ENCODE measurements around the gene PIAS1. TPM values are rescaled to one million over a fixed set of nuclear protein-coding genes. Genes with fewer than 3 reads are reported as not detected.

The PIAS1 gene
- total and polyA plus RNA-seq, 9 of the 15 experiments (the other 6 are each of a cell fraction or from before 2014, with no cell fraction given) = 18.0 to 59.1 (median 28.5) TPM

GRCh38 chr15:68218331-68218730, 164.2 kb downstream of the PIAS1 start:
- ChIA-PET POLR2A (interaction anchor here (0.6 to 3.5 kb wide), 5 partner anchors 9 to 500 kb away, joined by 3 to 18 read pairs (median 4); partner anchors contain the start of gene CLN6), CTCF (ENCODE audit: low intra/inter-chr PET ratio) (no interaction called here)
- no peak for FAIRE-seq

More at GRCh38 chr15:68218331-68218730, 164.2 kb downstream of the PIAS1 start:
- 94% methylated on average over 8 of the region's 8 CpGs for whole genome bisulfite sequencing (ENCODE audit: insufficient coverage, low coverage, missing lambda C conversion rate)
- Histone ChIP-seq H2AFZ (ENCODE audit: low read depth, low read length) (no peak overlapping the region), H3K9me3 (replicated peaks; ENCODE audit: control insufficient read depth, insufficient read depth, low read depth, low read length) (no peaks in the 10 kb centered on the region), H3K4me2 (ENCODE audit: insufficient read depth, low read length) (no peak overlapping the region), H3K4me3 (no peak overlapping the region), H3K27me3 (ENCODE audit: control insufficient read depth in 2 of 2, insufficient read depth in 2 of 2, low read length in 2 of 2) (no peaks in the 10 kb centered on the region), H3K9me1 (ENCODE audit: control insufficient read depth, insufficient read depth, low read length) (peaks cover 14% of the 10 kb centered on the region), H3K36me3 (ENCODE audit: control insufficient read depth, insufficient read depth, low read length) (peaks cover 75% of the 10 kb centered on the region), H3K4me1 (replicated peaks in 1 of 2; ENCODE audit: control insufficient read depth in 2 of 2, insufficient read depth in 2 of 2, low read length in 2 of 2) (peaks cover 4 to 13% of the 10 kb centered on the region in 2 experiments; a peak in 4 of 5 replicates), H4K20me1 (replicated peaks; ENCODE audit: control insufficient read depth, insufficient read depth, low read length) (peaks cover 9% of the 10 kb centered on the region), H3K79me2 (ENCODE audit: control insufficient read depth, insufficient read depth, low read length) (peaks cover 68% of the 10 kb centered on the region), H3K27ac (ENCODE audit: extremely low read depth, low read depth, low read length) (no peak overlapping the region), H3K9ac (ENCODE audit: insufficient read depth in 1 of 2, low read depth in 2 of 2, low read length in 2 of 2) (no peak overlapping the region)
- no peak for TF ChIP-seq KDM5B (IDR thresholded peaks at IDR 0.05; ENCODE audit: insufficient replicate concordance, low read depth, low read length)
- TF ChIP-seq STAT5A (IDR thresholded peaks at IDR 0.05; ENCODE audit: borderline replicate concordance, low read length) = no peak
- no peak for TF ChIP-seq RBFOX2 (IDR thresholded peaks at IDR 0.05; ENCODE audit: low read depth, low read length)
- no peak for TF ChIP-seq PTBP1 (IDR thresholded peaks at IDR 0.05; ENCODE audit: low read depth, low read length)
- no peak for TF ChIP-seq PHTF2 (CRISPR knock-in tag; IDR thresholded peaks at IDR 0.05)
- TF ChIP-seq ZNF75A (CRISPR knock-in tag; IDR thresholded peaks at IDR 0.05) = no peak
- no peak for TF ChIP-seq ZFP91 (CRISPR knock-in tag; IDR thresholded peaks at IDR 0.05)
- no peak for TF ChIP-seq TFAM (CRISPR knock-in tag; conservative IDR thresholded peaks at IDR 0.05)
- no peak for TF ChIP-seq XRCC5 (IDR thresholded peaks at IDR 0.05; ENCODE audit: low read depth, low read length)
- TF ChIP-seq SRSF3 (IDR thresholded peaks at IDR 0.05; ENCODE audit: insufficient read depth, low read length) = no peak
- no peak for TF ChIP-seq ZC3H8 (IDR thresholded peaks at IDR 0.05)
- no peak for TF ChIP-seq HNRNPK (IDR thresholded peaks at IDR 0.05; ENCODE audit: low read depth, low read length, poor library complexity, severe bottlenecking)
- TF ChIP-seq MYNN (IDR thresholded peaks at IDR 0.05) = no peak
- TF ChIP-seq MYNN (CRISPR knock-in tag; IDR thresholded peaks at IDR 0.05) = no peak
- no peak for TF ChIP-seq KAT7 (CRISPR knock-in tag; IDR thresholded peaks at IDR 0.05; ENCODE audit: borderline replicate concordance)
- no peak for TF ChIP-seq POLR2AphosphoS2 (IDR thresholded peaks at IDR 0.05; ENCODE audit: low read length)
- no peak for TF ChIP-seq MTF1 (CRISPR knock-in tag; IDR thresholded peaks at IDR 0.05; ENCODE audit: borderline replicate concordance)
- DNase-seq (ENCODE audit: extremely low read depth in 1 of 4, low spot score in 3 of 4) (no peak), ATAC-seq (no peak)
- intact Hi-C loops (cut with micrococcal nuclease) (no loop called here), in situ Hi-C loops (cut with MboI) (no loop called here)
- BruUV-seq (replicated peaks) = no TSS peak

Data from K562 (cell line).